SHP77 (cell line): ENCODE measurements around the gene MAP7D3.
"Not testable (repeated sequence)": the region's sequence is repeated elsewhere in the genome, so short reads cannot be mapped to it uniquely, and the experiment has no call there.

Source experiments
- DNase-seq, 2 experiments: peaks; one replicate each; lab custom pipeline; 2025; lab: John Stamatoyannopoulos, UW

The MAP7D3 gene

GRCh38 chrX:136183172-136183571, 68.0 kb downstream of the MAP7D3 start:
- DNase-seq: no peak

- no peak for DNase-seq
These were observed 68.8 kb downstream of the MAP7D3 start for GRCh38 chrX:136182414-136182813.

- no peak for DNase-seq
These were observed 72.1 kb downstream of the MAP7D3 start for GRCh38 chrX:136179133-136179532.

- DNase-seq: no peak
These were observed 74.8 kb downstream of the MAP7D3 start for GRCh38 chrX:136176399-136176825.

- no peak for DNase-seq
These were observed 79.8 kb downstream of the MAP7D3 start for GRCh38 chrX:136171420-136171819.

- no peak for DNase-seq
These were observed 80.9 kb downstream of the MAP7D3 start for GRCh38 chrX:136170139-136170800.

- DNase-seq: no peak
These were observed 82.1 kb downstream of the MAP7D3 start for GRCh38 chrX:136168929-136169735.

- DNase-seq: not testable (repeated sequence)
These were observed 83.2 kb downstream of the MAP7D3 start for GRCh38 chrX:136167989-136168388.

GRCh38 chrX:136166221-136166855, 84.9 kb downstream of the MAP7D3 start:
- DNase-seq: no peak

- no peak for DNase-seq
These were observed 85.8 kb downstream of the MAP7D3 start for GRCh38 chrX:136165406-136165805.

GRCh38 chrX:136163689-136164088, 87.5 kb downstream of the MAP7D3 start:
- DNase-seq: no peak
